ENCODE data around the gene CEBPB. TPM values are rescaled to one million over a fixed set of nuclear protein-coding genes. Genes with fewer than 3 reads are reported as not detected.
A peak's percentile ranks its signal among the peaks of the same experiment; 100 is the strongest.
"Not testable (repeated sequence)": the region's sequence is repeated elsewhere in the genome, so short reads cannot be mapped to it uniquely, and the experiment has no call there.

CEBPB gene
- total RNA-seq, 2 donors from 2014 or later, result 95.5 to 170 TPM

- intact Hi-C loops (cut with DNase I), result loop anchor here in 1 of 2 donors (5.0 kb wide), 1 partner anchor 34 kb away; no protein-coding TSS in a partner anchor
Measured at GRCh38 chr20:50165684-50166554, 24.7 kb upstream of the CEBPB start.

GRCh38 chr20:50169329-50169823 lies 21.3 kb upstream of the CEBPB start:
- intact Hi-C loops (cut with DNase I), result loop anchor here in 1 of 2 donors (5.0 kb wide), 1 partner anchor 37 kb away; no protein-coding TSS in a partner anchor
- DNase-seq (ENCODE audit: low spot score), result peak; percentile 90

More at GRCh38 chr20:50165684-50166554, 24.7 kb upstream of the CEBPB start:
- DNase-seq (ENCODE audit: low spot score), result peak; percentile 98

- DNase-seq (ENCODE audit: low spot score), result no peak
- intact Hi-C loops (cut with DNase I), result loop anchor here (2.0 to 10.0 kb wide), 4 partner anchors 48 to 188 kb away; partner anchors contain the start of gene SNAI1 (in 2 of the 2)
Measured at GRCh38 chr20:50170549-50171220, 19.9 kb upstream of the CEBPB start.

DNA sequence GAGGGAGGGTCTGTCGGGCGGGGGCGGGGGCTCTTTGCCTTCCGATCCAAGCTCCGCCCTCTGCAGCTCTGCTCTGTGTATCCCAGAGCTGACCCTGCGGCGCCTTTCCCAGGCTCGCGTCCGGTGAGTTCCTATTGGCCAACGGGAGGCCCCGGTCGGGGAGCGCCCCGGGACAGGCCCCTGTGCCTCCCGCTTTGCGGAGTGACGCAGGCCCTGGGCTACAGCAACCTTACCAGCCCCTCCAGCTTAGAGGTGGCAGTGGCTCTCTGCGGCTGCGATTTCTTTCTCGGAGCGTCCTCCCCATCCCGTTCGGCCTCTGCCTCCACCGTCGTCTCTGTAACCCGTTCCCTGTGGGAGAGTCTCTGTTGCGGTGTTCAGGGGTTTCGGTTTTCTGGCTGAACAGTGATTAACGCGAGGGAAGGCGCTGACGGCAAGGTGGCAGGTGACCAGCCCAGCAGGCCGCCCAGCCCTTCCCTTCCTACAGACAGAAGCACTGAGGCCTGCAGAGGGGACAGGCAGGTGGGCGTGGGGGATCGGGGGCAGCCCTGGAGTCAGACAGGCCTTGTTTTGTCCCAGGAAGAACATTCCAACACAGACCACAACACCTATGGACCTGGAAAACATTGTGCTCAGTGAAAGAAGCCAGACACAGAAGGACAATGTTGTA lies 18.1 kb upstream of the CEBPB start:
- intact Hi-C loops (cut with DNase I), result loop anchor here (5.0 to 10.0 kb wide), 3 partner anchors 50 to 190 kb away; partner anchors contain the start of gene SNAI1 (in 2 of the 2)
- peak; percentile 93 for DNase-seq (ENCODE audit: low spot score)

GRCh38 chr20:50174456-50174855 lies 16.2 kb upstream of the CEBPB start:
- no peak for DNase-seq (ENCODE audit: low spot score)
- intact Hi-C loops (cut with DNase I), result loop anchor here (5.0 to 10.0 kb wide), 3 partner anchors 52 to 192 kb away; partner anchors contain the start of gene SNAI1 (in 2 of the 2)

- intact Hi-C loops (cut with DNase I), result loop anchor here in 1 of 2 donors (10.0 kb wide), 1 partner anchor 191 kb away; the partner anchor contains the start of gene SNAI1
- DNase-seq (ENCODE audit: low spot score), result no peak
Measured at GRCh38 chr20:50175938-50176933, 14.4 kb upstream of the CEBPB start.

DNA sequence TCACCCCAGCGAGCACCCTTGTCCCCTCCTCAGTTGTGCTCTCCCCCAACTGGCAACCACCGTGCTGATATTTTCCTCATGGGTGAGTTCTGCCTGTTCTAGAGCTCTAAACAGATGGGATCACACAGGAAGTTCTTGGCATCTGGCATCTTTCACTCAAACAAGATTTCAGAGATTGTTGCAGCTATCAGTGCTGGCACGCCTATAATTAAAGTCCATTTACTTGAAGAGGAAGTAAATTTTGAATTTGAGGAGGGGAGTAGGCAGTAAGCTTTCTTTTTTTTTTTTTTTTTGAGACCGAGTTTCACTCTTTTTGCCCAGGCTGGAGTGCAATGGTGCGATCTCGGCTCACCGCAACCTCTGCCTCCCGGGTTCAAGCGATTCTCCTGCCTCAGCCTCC lies 12.0 kb upstream of the CEBPB start:
- not testable (repeated sequence) for DNase-seq (ENCODE audit: low spot score)
- intact Hi-C loops (cut with DNase I), result loop anchor here in 1 of 2 donors (10.0 kb wide), 1 partner anchor 194 kb away; the partner anchor contains the start of gene SNAI1

- DNase-seq (ENCODE audit: low spot score), result no peak
- intact Hi-C loops (cut with DNase I), result no loop called here
Measured at GRCh38 chr20:50181344-50181743, 9.3 kb upstream of the CEBPB start.

DNA sequence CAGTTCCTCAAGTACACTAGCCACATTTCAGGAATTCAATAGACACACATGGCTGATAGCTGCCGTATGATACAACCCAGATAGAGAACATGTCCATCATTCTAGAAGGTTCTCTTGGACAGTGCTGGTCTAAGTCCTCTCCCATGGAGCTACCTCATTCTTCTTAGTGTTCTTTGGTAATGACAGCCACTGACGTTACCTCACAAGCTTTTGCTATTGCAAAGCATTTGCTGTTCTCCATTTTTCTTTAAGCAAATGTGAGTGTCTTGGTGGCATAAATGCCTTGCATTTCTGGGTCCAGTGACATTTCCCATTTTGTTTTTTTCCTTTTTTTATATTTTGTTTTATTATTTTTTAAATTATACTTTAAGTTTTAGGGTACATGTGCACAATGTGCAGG lies 8.3 kb upstream of the CEBPB start:
- no peak for DNase-seq (ENCODE audit: low spot score)
- intact Hi-C loops (cut with DNase I), result no loop called here

- no peak for DNase-seq (ENCODE audit: low spot score)
- intact Hi-C loops (cut with DNase I), result loop anchor here (5.0 kb wide), 2 partner anchors 392 to 562 kb away; no protein-coding TSS in a partner anchor
Measured at GRCh38 chr20:50185426-50185825, 5.2 kb upstream of the CEBPB start.

DNA sequence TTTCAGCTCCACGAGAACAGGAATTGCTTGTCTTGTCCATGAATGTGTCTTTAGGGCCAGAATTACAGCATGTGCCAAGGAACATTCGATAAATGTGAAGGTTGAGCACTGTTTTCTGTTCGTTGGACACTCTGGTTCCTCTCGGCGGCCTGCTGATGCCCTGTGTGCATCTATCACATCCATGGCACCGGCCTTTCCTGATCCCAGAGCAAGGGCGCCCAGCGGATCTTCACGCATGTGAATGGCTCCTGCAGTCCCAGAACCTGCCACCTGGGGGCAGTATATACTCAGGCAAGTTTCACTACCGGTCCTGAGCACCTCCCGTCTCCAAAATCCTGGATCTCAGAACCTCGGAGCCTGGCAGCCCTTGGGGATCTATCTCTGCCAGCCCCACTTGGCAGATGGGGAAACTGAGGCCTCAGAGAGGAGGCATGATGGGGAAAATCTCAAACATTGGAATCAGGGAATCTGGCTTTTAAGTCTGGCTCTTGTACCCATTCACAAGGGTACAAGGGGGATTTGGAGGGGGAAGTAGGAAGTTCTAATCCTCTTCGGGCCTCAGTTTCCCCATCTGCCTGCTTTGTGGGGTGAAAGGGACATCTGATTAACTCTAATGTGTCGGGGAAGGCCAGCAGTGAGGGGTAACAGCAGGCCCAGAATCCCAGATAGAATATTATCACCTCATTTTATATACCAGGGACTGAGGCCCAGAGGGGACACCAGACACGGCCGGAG lies 4.3 kb upstream of the CEBPB start:
- intact Hi-C loops (cut with DNase I), result loop anchor here (2.0 to 5.0 kb wide), 4 partner anchors 274 to 561 kb away; no protein-coding TSS in a partner anchor
- peak; percentile 97 for DNase-seq (ENCODE audit: low spot score)

GRCh38 chr20:50186987-50187402 lies 3.6 kb upstream of the CEBPB start:
- intact Hi-C loops (cut with DNase I), result loop anchor here (2.0 to 5.0 kb wide), 4 partner anchors 274 to 560 kb away; no protein-coding TSS in a partner anchor
- no peak for DNase-seq (ENCODE audit: low spot score)

DNA sequence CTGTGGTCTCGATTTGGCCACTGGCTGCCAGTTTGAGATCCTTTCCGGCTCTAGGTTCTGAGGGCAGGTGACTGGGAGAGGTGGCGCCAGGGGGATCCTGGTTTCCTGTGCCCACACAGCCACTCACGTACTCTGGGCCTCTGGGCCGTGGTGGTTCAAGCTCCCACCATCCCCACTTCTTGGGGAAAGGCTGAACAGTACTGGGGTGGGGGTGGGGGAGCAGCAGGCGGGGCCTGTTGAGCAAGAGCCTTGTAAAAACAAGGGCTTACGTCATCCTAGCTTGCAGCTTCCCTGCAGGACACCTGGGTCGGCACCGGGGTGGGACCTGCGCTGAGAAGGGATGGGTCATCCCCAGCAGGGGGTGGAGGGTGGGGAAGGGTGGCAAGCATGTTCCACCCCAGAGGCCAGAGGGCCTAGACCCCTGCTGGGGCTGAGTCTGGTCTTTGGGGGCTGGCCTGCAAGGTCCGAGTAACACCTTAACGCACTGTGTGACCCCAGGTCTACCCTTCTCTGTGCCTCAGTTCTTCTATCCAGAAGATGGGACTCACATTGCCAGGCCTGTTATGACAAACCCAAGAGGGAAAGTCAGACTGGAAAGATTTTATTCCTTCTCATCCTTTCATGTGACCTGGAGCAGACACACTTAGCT lies 3.1 kb upstream of the CEBPB start:
- no peak for DNase-seq (ENCODE audit: low spot score)
- intact Hi-C loops (cut with DNase I), result loop anchor here (2.0 to 5.0 kb wide), 4 partner anchors 273 to 560 kb away; no protein-coding TSS in a partner anchor

GRCh38 chr20:50188287-50188688 lies 2.3 kb upstream of the CEBPB start:
- intact Hi-C loops (cut with DNase I), result loop anchor here (5.0 kb wide), 2 partner anchors 389 to 559 kb away; no protein-coding TSS in a partner anchor
- DNase-seq (ENCODE audit: low spot score), result no peak

- intact Hi-C loops (cut with DNase I), result loop anchor here (5.0 kb wide), 2 partner anchors 388 to 558 kb away; no protein-coding TSS in a partner anchor
Measured at GRCh38 chr20:50188879-50189680, 1.6 kb upstream of the CEBPB start.

More at GRCh38 chr20:50188879-50189680, 1.6 kb upstream of the CEBPB start:
- DNase-seq (ENCODE audit: low spot score), result no peak
